Upper lobe of left lung (tissue), 6 donors: ENCODE results near the gene PRKCA. TPM values are rescaled to one million over a fixed set of nuclear protein-coding genes. Genes with fewer than 3 reads are reported as not detected.

Experiments used
- ATAC-seq, 2 donors: fragments of 200-7000 bp; cut with Tn5 transposase; one replicate each; pipeline ENCODE4 v1.9.1; 2022; ENCODE audit warnings: mild to moderate bottlenecking in 2 of 2, moderate library complexity in 2 of 2; ENCODE audit not compliant: low FRiP score in 2 of 2
- DNase-seq, 2 donors: peaks; one replicate each; pipeline ENCODE4 v3.0.0-alpha.2; 2019 to 2020
- H3K27ac ChIP-seq, 4 donors: fragments of 200-600 bp; sonication (generic); one replicate each; pipeline ENCODE4 v1.5.1; 2016 to 2019
- H3K27me3 ChIP-seq, 4 donors: fragments of 200-600 bp; sonication (generic); one replicate each; pipeline ENCODE4 v1.5.1; 2017 to 2019
- H3K36me3 ChIP-seq, 4 donors: fragments of 200-600 bp; sonication (generic); one replicate each; pipeline ENCODE4 v1.5.1; 2016 to 2019
- H3K4me1 ChIP-seq, 4 donors: fragments of 200-600 bp; sonication (generic); one replicate each; pipeline ENCODE4 v1.5.1; 2018 to 2019
- H3K4me3 ChIP-seq, 4 donors: fragments of 200-600 bp; sonication (generic); one replicate each; pipeline ENCODE4 v1.5.1; 2017 to 2019; ENCODE audit warnings: mild to moderate bottlenecking in 2 of 4, moderate library complexity in 1 of 4
- H3K9me3 ChIP-seq, 4 donors: fragments of 200-600 bp; sonication (generic); one replicate each; pipeline ENCODE4 v1.5.1; 2018 to 2019
- EP300 ChIP-seq, 4 donors: sonication (generic); formaldehyde crosslinking; IDR thresholded peaks; one replicate each; pipeline ENCODE4 v1.5.1; 2017; ENCODE audit warnings: antibody characterized with exemption in 4 of 4, control low read depth in 2 of 4
- POLR2A ChIP-seq, 4 donors: fragments of 450-650 bp; IDR thresholded peaks; one replicate each; pipeline ENCODE4 v1.5.1; 2016 to 2017; ENCODE audit warnings: antibody characterized with exemption in 4 of 4, mild to moderate bottlenecking in 2 of 4
- POLR2AphosphoS5 ChIP-seq, 2 donors: sonication (generic); formaldehyde crosslinking; IDR thresholded peaks; one replicate each; pipeline ENCODE4 v1.5.1; 2017; ENCODE audit warnings: antibody characterized with exemption in 2 of 2
- WGBS, 2 donors: methylation state at CpG; one replicate each; pipeline ENCODE4 v1.1.5; 2017 to 2018; 5-methylcytosine and 5-hydroxymethylcytosine counted together
- total RNA-seq, 6 donors: library from RNA; depleted of rRNA in 4 of 6; stranded (reverse); fragments of >200 nt in 4 of 6; gene quantifications; one replicate each; pipeline versions ENCODE4 v1.1.0 to v1.2.1, GENCODE V29; 2016 to 2021
- TF ChIP-seq, protein P1 (sequence below), 6 experiments: fragments of 450-650 bp in 4 of 6; fragments of 200-600 bp in 2 of 6; sonication (generic) in 2 of 6; IDR thresholded peaks; one replicate each; pipeline ENCODE4 v1.5.1; 2016 to 2019; ENCODE audit warnings: antibody characterized with exemption in 6 of 6
- donor health status: DM: no; HTN: no; CAD: no; lungs with moderate emphysema.
- donor health status: DM: no; HTN: yes; CAD: no; lungs with severe emphysema.

The PRKCA gene
- total RNA-seq, 6 donors from 2014 or later: 10.9 to 29.3 (median 18.0) TPM

DNA sequence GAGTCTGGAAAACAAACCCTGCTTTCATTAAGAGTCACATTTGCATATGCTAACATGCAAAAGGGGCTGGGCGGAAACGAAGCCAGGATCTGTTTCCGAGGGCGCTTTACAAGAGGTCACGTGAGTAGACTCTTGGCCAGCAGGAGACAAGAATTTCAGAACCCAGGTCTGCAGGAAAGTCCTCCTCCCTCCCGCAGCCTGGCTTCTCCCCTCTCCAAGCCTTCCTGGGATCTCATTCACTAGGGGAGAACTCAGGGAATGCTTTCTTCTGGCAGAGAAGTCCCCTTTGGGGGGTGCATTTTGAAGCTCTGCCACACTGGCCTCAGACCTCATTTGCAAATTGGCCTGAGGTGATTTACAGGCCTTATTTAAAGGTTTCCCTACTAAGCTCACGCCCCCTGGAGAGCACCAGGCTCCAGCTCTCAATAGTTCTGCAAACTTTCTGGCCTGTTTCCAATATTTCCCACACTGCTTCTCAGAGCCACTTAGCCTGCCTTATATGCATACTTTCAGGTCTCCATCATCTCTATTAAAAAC lies 475.3 kb downstream of the PRKCA start:
- WGBS, 2 donors: 63 to 77% methylated on average over 7 of the region's 7 CpGs
- H3K9me3 ChIP-seq: no peaks in the 10 kb centered on the region
- ATAC-seq (no peak), DNase-seq (peak in 1 of 2 donors; percentile 75)
- H3K27me3 ChIP-seq: no peaks in the 10 kb centered on the region
- peak in 1 of 4 donors; percentile 18 for TF ChIP-seq EP300 (IDR thresholded peaks at IDR 0.05)
- TF ChIP-seq, protein P1, sequence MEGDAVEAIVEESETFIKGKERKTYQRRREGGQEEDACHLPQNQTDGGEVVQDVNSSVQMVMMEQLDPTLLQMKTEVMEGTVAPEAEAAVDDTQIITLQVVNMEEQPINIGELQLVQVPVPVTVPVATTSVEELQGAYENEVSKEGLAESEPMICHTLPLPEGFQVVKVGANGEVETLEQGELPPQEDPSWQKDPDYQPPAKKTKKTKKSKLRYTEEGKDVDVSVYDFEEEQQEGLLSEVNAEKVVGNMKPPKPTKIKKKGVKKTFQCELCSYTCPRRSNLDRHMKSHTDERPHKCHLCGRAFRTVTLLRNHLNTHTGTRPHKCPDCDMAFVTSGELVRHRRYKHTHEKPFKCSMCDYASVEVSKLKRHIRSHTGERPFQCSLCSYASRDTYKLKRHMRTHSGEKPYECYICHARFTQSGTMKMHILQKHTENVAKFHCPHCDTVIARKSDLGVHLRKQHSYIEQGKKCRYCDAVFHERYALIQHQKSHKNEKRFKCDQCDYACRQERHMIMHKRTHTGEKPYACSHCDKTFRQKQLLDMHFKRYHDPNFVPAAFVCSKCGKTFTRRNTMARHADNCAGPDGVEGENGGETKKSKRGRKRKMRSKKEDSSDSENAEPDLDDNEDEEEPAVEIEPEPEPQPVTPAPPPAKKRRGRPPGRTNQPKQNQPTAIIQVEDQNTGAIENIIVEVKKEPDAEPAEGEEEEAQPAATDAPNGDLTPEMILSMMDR (IDR thresholded peaks at IDR 0.05): no peak
- H3K4me1 ChIP-seq: peaks cover 0 to 12% (median 5%) of the 10 kb centered on the region in 4 donors
- H3K4me3 ChIP-seq: no peak overlapping the region
- no peaks in the 10 kb centered on the region for H3K36me3 ChIP-seq
- H3K27ac ChIP-seq: peak overlapping the region in 3 of 4 donors; percentile 35 to 71 (median 61)

GRCh38 chr17:66778531-66779236 lies 476.3 kb downstream of the PRKCA start:
- ATAC-seq: no peak
- Histone ChIP-seq H3K4me1 (peaks cover 0 to 12% (median 5%) of the 10 kb centered on the region in 4 donors), H3K36me3 (no peaks in the 10 kb centered on the region), H3K9me3 (no peaks in the 10 kb centered on the region), H3K4me3 (no peak overlapping the region), H3K27me3 (no peaks in the 10 kb centered on the region), H3K27ac (peak overlapping the region in 1 of 4 donors; percentile 71)
- WGBS, 2 donors: 78 to 84% methylated on average over 11 of the region's 11 CpGs
- DNase-seq: no peak
- TF ChIP-seq POLR2A (IDR thresholded peaks at IDR 0.05) (no peak), EP300 (IDR thresholded peaks at IDR 0.05) (no peak), POLR2AphosphoS5 (IDR thresholded peaks at IDR 0.05) (no peak)
- TF ChIP-seq, protein P1 (IDR thresholded peaks at IDR 0.05): no peak

DNA sequence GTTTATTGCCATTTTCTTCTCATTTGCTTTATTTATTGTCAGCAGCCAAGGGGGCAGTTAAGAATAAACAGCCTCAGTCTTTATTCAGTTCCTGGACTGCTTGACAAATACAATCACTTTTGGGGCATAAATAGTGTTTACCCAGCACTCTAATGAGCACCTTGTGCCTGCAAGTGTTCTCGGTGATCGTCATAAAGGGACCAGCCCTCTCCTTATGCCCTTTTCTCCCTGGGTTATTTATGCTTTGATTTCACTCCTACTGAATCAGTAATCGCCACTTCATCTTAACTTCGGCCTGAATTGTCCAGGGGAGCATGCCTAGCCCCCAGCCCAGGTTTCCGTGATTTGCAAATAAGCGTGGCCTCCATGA lies 476.8 kb downstream of the PRKCA start:
- DNase-seq: no peak
- Histone ChIP-seq H3K9me3 (no peaks in the 10 kb centered on the region), H3K27ac (peak overlapping the region in 1 of 4 donors; percentile 71), H3K36me3 (no peaks in the 10 kb centered on the region), H3K4me1 (peaks cover 0 to 12% (median 5%) of the 10 kb centered on the region in 4 donors), H3K27me3 (no peaks in the 10 kb centered on the region), H3K4me3 (no peak overlapping the region)
- 67 to 78% methylated on average over 6 of the region's 6 CpGs for WGBS, 2 donors
- ATAC-seq: no peak
- TF ChIP-seq, protein P1 (IDR thresholded peaks at IDR 0.05): no peak
- TF ChIP-seq POLR2A (IDR thresholded peaks at IDR 0.05) (no peak), POLR2AphosphoS5 (IDR thresholded peaks at IDR 0.05) (no peak), EP300 (IDR thresholded peaks at IDR 0.05) (peak in 1 of 4 donors; percentile 57)

- DNase-seq (no peak), ATAC-seq (no peak)
- WGBS, 2 donors: 90 to 95% methylated on average over 7 of the region's 7 CpGs
- no peak overlapping the region for H3K4me3 ChIP-seq
- TF ChIP-seq EP300 (IDR thresholded peaks at IDR 0.05) (no peak), POLR2AphosphoS5 (IDR thresholded peaks at IDR 0.05) (no peak), POLR2A (IDR thresholded peaks at IDR 0.05) (no peak)
- TF ChIP-seq, protein P1 (IDR thresholded peaks at IDR 0.05): no peak
- no peaks in the 10 kb centered on the region for H3K27me3 ChIP-seq
- H3K36me3 ChIP-seq: no peaks in the 10 kb centered on the region
- H3K4me1 ChIP-seq: peaks cover 0 to 19% (median 8%) of the 10 kb centered on the region in 4 donors
- no peak overlapping the region for H3K27ac ChIP-seq
- H3K9me3 ChIP-seq: no peaks in the 10 kb centered on the region
These were observed 478.7 kb downstream of the PRKCA start for GRCh38 chr17:66781135-66781534.
